Caco-2 (cell line): ENCODE data around the gene ARHGAP15. TPM values are rescaled to one million over a fixed set of nuclear protein-coding genes. Genes with fewer than 3 reads are reported as not detected.

Experiments
- BruUV-seq: library from RNA; stranded (reverse); fragments of 400-500 nt; replicated peaks from 2 replicates; lab custom pipeline; 2021; lab: Mats Ljungman, UMichigan
- CTCF ChIA-PET: fragments of 300-600 bp; sonication (Branson Sonifier 250); formaldehyde crosslinking; loops from one replicate; lab custom pipeline; 2022; ENCODE audit warnings: antibody characterized with exemption; lab: Charles Lee
- POLR2A ChIA-PET: fragments of 300-600 bp; sonication (Branson Sonifier 250); formaldehyde crosslinking; loops from one replicate; lab custom pipeline; 2022; ENCODE audit warnings: antibody characterized with exemption; lab: Charles Lee
- DNase-seq, 2 experiments: peaks; one replicate each; pipeline versions ENCODE4 v3.0.0 to v3.0.0-alpha.2; 2020 to 2022
- H3K27me3 ChIP-seq: replicated peaks from 2 replicates; pipeline ENCODE4 v1.6.0; 2011; ENCODE audit warnings: low read length; ENCODE audit not compliant: control insufficient read depth, insufficient read depth
- H3K36me3 ChIP-seq: 2 replicates; pipeline ENCODE4 v1.5.1; 2011; ENCODE audit warnings: low read length; ENCODE audit not compliant: control insufficient read depth, insufficient read depth
- H3K4me1 ChIP-seq: fragments of 250-450 bp; sonication (Bioruptor Pico); 2 replicates; pipeline ENCODE4 v1.5.1; 2020; ENCODE audit warnings: mild to moderate bottlenecking
- H3K4me3 ChIP-seq: 2 replicates; pipeline ENCODE4 v1.5.1; 2011; ENCODE audit warnings: low read depth, mild to moderate bottlenecking, control low read depth, low read length
- H3K9me3 ChIP-seq: fragments of 250-450 bp; sonication (Bioruptor Pico); 2 replicates; pipeline ENCODE4 v1.5.1; 2020; ENCODE audit warnings: mild to moderate bottlenecking, moderate library complexity
- H3K27ac Mint-ChIP-seq: one replicate; pipeline ENCODE4 v1.8.0; 2022; ENCODE audit warnings: mixed read lengths; ENCODE audit not compliant: unreplicated experiment
- H3K27me3 Mint-ChIP-seq: one replicate; pipeline ENCODE4 v1.8.0; 2022; ENCODE audit warnings: mixed read lengths; ENCODE audit not compliant: insufficient read depth, unreplicated experiment
- H3K36me3 Mint-ChIP-seq: one replicate; pipeline ENCODE4 v1.8.0; 2022; ENCODE audit warnings: mild to moderate bottlenecking, mixed read lengths; ENCODE audit not compliant: insufficient read depth, unreplicated experiment
- H3K4me1 Mint-ChIP-seq: one replicate; pipeline ENCODE4 v1.8.0; 2022; ENCODE audit warnings: low read depth, mixed read lengths; ENCODE audit not compliant: unreplicated experiment
- H3K4me3 Mint-ChIP-seq: one replicate; pipeline ENCODE4 v1.8.0; 2022; ENCODE audit warnings: mild to moderate bottlenecking, moderate library complexity, mixed read lengths; ENCODE audit not compliant: unreplicated experiment
- H3K9me3 Mint-ChIP-seq: one replicate; pipeline ENCODE4 v1.8.0; 2022; ENCODE audit warnings: mixed read lengths; ENCODE audit not compliant: unreplicated experiment
- intact Hi-C: fragments of 100-400 bp; cut with micrococcal nuclease; formaldehyde crosslinking; loops from one replicate; pipeline ENCODE4 v1.10.0; 2022; ENCODE audit not compliant: unreplicated experiment
- total RNA-seq: library from RNA; stranded (reverse); gene quantifications from 2 replicates; pipeline ENCODE4 v1.2.3, GENCODE V29; 2022
- TF ChIP-seq, protein P1 (sequence below), 2 experiments: fragments of 200-600 bp in 1 of 2; IDR thresholded peaks; 1 replicate in 1 of 2; 2 replicates in 1 of 2; pipeline versions ENCODE4 v1.5.1 to v1.8.0; 2011 to 2022; ENCODE audit warnings: antibody characterized with exemption in 1 of 2, control low read depth in 1 of 2, inconsistent platforms in 1 of 2, low read depth in 1 of 2, low read length in 1 of 2, mild to moderate bottlenecking in 1 of 2, moderate library complexity in 1 of 2; ENCODE audit not compliant: insufficient read depth in 1 of 2, severe bottlenecking in 1 of 2, unreplicated experiment in 1 of 2

ARHGAP15 gene
- total RNA-seq, 1 experiment from 2014 or later = not detected

DNA sequence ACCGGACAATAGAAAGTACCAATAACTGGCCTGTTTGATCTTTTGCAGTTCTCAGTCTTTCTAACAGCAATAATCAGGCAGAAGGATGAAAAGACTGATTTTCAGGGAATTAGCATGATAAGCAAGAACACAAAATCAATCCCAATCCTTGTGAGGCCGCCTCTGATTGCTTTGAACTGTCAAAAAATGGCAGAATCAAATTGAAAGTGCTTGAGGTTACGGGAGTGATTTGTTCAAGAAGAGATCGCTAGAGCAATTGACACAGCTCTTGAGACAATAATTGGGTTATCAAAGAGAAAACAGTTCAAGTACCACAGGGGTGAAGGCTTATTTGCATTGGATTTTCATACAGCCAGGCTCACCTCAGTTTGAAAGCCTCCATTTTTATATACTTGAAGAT, 663.4 kb downstream of the ARHGAP15 start:
- DNase-seq = no peak
- Mint-ChIP-seq H3K9me3 (peaks cover 10% of the 10 kb centered on the region), H3K4me1 (no peaks in the 10 kb centered on the region), H3K4me3 (no peak overlapping the region), H3K27me3 (no peaks in the 10 kb centered on the region), H3K27ac (no peak overlapping the region), H3K36me3 (no peaks in the 10 kb centered on the region)
- POLR2A ChIA-PET = no interaction called here
- H3K36me3 ChIP-seq = no peaks in the 10 kb centered on the region
- CTCF ChIA-PET = no interaction called here
- H3K4me1 ChIP-seq = no peaks in the 10 kb centered on the region
- TF ChIP-seq, protein P1, sequence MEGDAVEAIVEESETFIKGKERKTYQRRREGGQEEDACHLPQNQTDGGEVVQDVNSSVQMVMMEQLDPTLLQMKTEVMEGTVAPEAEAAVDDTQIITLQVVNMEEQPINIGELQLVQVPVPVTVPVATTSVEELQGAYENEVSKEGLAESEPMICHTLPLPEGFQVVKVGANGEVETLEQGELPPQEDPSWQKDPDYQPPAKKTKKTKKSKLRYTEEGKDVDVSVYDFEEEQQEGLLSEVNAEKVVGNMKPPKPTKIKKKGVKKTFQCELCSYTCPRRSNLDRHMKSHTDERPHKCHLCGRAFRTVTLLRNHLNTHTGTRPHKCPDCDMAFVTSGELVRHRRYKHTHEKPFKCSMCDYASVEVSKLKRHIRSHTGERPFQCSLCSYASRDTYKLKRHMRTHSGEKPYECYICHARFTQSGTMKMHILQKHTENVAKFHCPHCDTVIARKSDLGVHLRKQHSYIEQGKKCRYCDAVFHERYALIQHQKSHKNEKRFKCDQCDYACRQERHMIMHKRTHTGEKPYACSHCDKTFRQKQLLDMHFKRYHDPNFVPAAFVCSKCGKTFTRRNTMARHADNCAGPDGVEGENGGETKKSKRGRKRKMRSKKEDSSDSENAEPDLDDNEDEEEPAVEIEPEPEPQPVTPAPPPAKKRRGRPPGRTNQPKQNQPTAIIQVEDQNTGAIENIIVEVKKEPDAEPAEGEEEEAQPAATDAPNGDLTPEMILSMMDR (IDR thresholded peaks at IDR 0.05; ENCODE audit: insufficient read depth in 1 of 2, low read depth in 1 of 2, low read length in 1 of 2, severe bottlenecking in 1 of 2, unreplicated experiment in 1 of 2) = no peak
- H3K27me3 ChIP-seq = no peaks in the 10 kb centered on the region
- H3K4me3 ChIP-seq = no peak overlapping the region
- intact Hi-C loops = no loop called here
- no peaks in the 10 kb centered on the region for H3K9me3 ChIP-seq
- BruUV-seq = no TSS peak

- Mint-ChIP-seq H3K4me1 (no peaks in the 10 kb centered on the region), H3K4me3 (no peak overlapping the region), H3K27me3 (no peaks in the 10 kb centered on the region), H3K27ac (no peak overlapping the region), H3K36me3 (no peaks in the 10 kb centered on the region), H3K9me3 (peaks cover 4% of the 10 kb centered on the region)
- CTCF ChIA-PET = no interaction called here
- no peak for DNase-seq
- Histone ChIP-seq H3K9me3 (no peaks in the 10 kb centered on the region), H3K4me1 (no peaks in the 10 kb centered on the region), H3K27me3 (no peaks in the 10 kb centered on the region), H3K4me3 (no peak overlapping the region), H3K36me3 (no peaks in the 10 kb centered on the region)
- POLR2A ChIA-PET = no interaction called here
- TF ChIP-seq, protein P1 (IDR thresholded peaks at IDR 0.05; ENCODE audit: insufficient read depth in 1 of 2, low read depth in 1 of 2, low read length in 1 of 2, severe bottlenecking in 1 of 2, unreplicated experiment in 1 of 2) = no peak
- BruUV-seq = no TSS peak
- intact Hi-C loops = no loop called here
These were observed 664.2 kb downstream of the ARHGAP15 start for GRCh38 chr2:143793381-143793780.

DNA sequence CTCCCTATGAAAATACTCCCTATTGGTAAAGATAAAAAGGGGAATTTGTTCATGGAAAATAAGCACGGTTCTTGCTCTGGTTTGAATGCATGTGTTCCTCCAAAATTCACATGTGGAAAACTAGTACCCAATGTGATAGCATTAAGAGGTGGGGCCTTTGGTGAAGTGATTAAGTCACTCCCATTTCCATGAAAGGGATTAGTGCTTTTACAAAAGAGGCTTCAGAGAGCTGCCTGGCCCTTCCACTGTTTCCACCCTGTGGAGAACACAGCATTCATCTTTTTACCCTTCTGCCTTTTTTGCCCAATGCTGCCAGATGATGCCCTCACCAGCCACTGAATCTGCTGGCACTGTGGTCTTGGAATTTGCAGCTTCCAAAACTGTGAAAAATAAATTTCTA, 666.8 kb downstream of the ARHGAP15 start:
- no peak overlapping the region for H3K4me3 Mint-ChIP-seq
- ChIA-PET CTCF (no interaction called here), POLR2A (no interaction called here)
- H3K4me1 Mint-ChIP-seq = no peaks in the 10 kb centered on the region
- intact Hi-C loops = no loop called here
- no peaks in the 10 kb centered on the region for H3K36me3 Mint-ChIP-seq
- Histone ChIP-seq H3K27me3 (no peaks in the 10 kb centered on the region), H3K4me3 (no peak overlapping the region), H3K36me3 (no peaks in the 10 kb centered on the region), H3K4me1 (no peaks in the 10 kb centered on the region), H3K9me3 (no peaks in the 10 kb centered on the region)
- TF ChIP-seq, protein P1 (IDR thresholded peaks at IDR 0.05; ENCODE audit: insufficient read depth in 1 of 2, low read depth in 1 of 2, low read length in 1 of 2, severe bottlenecking in 1 of 2, unreplicated experiment in 1 of 2) = no peak
- no peaks in the 10 kb centered on the region for H3K27me3 Mint-ChIP-seq
- no peak overlapping the region for H3K27ac Mint-ChIP-seq
- no peak for DNase-seq
- no TSS peak for BruUV-seq
- no peaks in the 10 kb centered on the region for H3K9me3 Mint-ChIP-seq
